ENCODE data around the gene RRP9. TPM values are rescaled to one million over a fixed set of nuclear protein-coding genes. Genes with fewer than 3 reads are reported as not detected.

Gene RRP9
- total RNA-seq, 1 experiment from 2014 or later = 71.3 TPM

Other genes with a start within 250 kb of the RRP9 start
- gene GRM2, start 234.8 kb downstream of the RRP9 start, total RNA-seq (2021; ENCODE audit: unreplicated experiment) = 0.32 TPM
- gene IQCF6, start 162.7 kb downstream of the RRP9 start, total RNA-seq (2021; ENCODE audit: unreplicated experiment) = not detected
- gene IQCF2, start 80.3 kb downstream of the RRP9 start, total RNA-seq (2021; ENCODE audit: unreplicated experiment) = not detected
- not detected for gene IQCF5, start 66.3 kb downstream of the RRP9 start, total RNA-seq (2021; ENCODE audit: unreplicated experiment)
- gene IQCF1, start 38.6 kb downstream of the RRP9 start, total RNA-seq (2021; ENCODE audit: unreplicated experiment) = 0.66 TPM
- 17.5 TPM for gene PARP3, start 459 bp upstream of the RRP9 start, total RNA-seq (2021; ENCODE audit: unreplicated experiment)
- not detected for gene GPR62, start 13.5 kb upstream of the RRP9 start, total RNA-seq (2021; ENCODE audit: unreplicated experiment)
- 48.8 TPM for gene PCBP4, start 25.6 kb upstream of the RRP9 start, total RNA-seq (2021; ENCODE audit: unreplicated experiment)
- gene ABHD14B, start 32.1 kb upstream of the RRP9 start, total RNA-seq (2021; ENCODE audit: unreplicated experiment) = 80.9 TPM
- 11.6 TPM for gene ABHD14A, start 33.2 kb upstream of the RRP9 start, total RNA-seq (2021; ENCODE audit: unreplicated experiment)
- 73.2 TPM for gene ACY1, start 41.6 kb upstream of the RRP9 start, total RNA-seq (2021; ENCODE audit: unreplicated experiment)
- 1,880 TPM for gene RPL29, start 54.0 kb upstream of the RRP9 start, total RNA-seq (2021; ENCODE audit: unreplicated experiment)
- 16.6 TPM for gene DUSP7, start 114.7 kb upstream of the RRP9 start, total RNA-seq (2021; ENCODE audit: unreplicated experiment)
- gene POC1A, start 212.5 kb upstream of the RRP9 start, total RNA-seq (2021; ENCODE audit: unreplicated experiment) = 34.0 TPM